Bronchial epithelial cell (primary cell): ENCODE data around the gene SRRM3. TPM values are rescaled to one million over a fixed set of nuclear protein-coding genes. Genes with fewer than 3 reads are reported as not detected.
A peak's percentile ranks its signal among the peaks of the same experiment; 100 is the strongest.
"Not testable (repeated sequence)": the region's sequence is repeated elsewhere in the genome, so short reads cannot be mapped to it uniquely, and the experiment has no call there.

Source experiments
- DNase-seq: peaks from one replicate; pipeline ENCODE4 v3.0.0-alpha.2; 2010; ENCODE audit warnings: low read depth
- FAIRE-seq: peaks from 2 replicates; lab custom pipeline; 2011; peaks lifted over from hg19 to GRCh38; lab: Jason Lieb, UNC
- H3K27me3 ChIP-seq: 2 replicates; pipeline ENCODE4 v1.5.1; 2011; ENCODE audit warnings: low read length; ENCODE audit not compliant: control insufficient read depth, insufficient read depth
- H3K36me3 ChIP-seq: 2 replicates; pipeline ENCODE4 v1.5.1; 2011; ENCODE audit warnings: low read length; ENCODE audit not compliant: control insufficient read depth, insufficient read depth
- H3K4me3 ChIP-seq: 2 replicates; pipeline ENCODE4 v1.5.1; 2011; ENCODE audit warnings: mild to moderate bottlenecking, low read depth, low read length, control low read depth
- CTCF ChIP-seq: IDR thresholded peaks from 2 replicates; pipeline ENCODE4 v1.5.1; 2011; ENCODE audit warnings: mild to moderate bottlenecking, moderate library complexity, low read length, control low read depth, inconsistent platforms; ENCODE audit not compliant: insufficient read depth, severe bottlenecking
- total RNA-seq: library from RNA; depleted of rRNA; stranded (reverse); fragments of >200 nt; gene quantifications from 2 replicates; pipeline ENCODE4 v1.2.1, GENCODE V29; 2014

Gene SRRM3
- total RNA-seq, result 0.26 and 0.51 TPM in 2 replicates

- peak; percentile 18 for DNase-seq
- Histone ChIP-seq H3K4me3 (no peak within 1 kb of the TSS), H3K36me3 (no peaks in the 10 kb centered on the region), H3K27me3 (no peaks in the 10 kb centered on the region)
- no peak for FAIRE-seq
- TF ChIP-seq CTCF, result peak; percentile 75
Observed at GRCh38 chr7:76201732-76202665, at the start of gene SRRM3. Gene SRRM3, plus strand, starts transcription at chr7:76201896. Its CDS starts 33,171 bp downstream, at chr7:76235067.

DNA sequence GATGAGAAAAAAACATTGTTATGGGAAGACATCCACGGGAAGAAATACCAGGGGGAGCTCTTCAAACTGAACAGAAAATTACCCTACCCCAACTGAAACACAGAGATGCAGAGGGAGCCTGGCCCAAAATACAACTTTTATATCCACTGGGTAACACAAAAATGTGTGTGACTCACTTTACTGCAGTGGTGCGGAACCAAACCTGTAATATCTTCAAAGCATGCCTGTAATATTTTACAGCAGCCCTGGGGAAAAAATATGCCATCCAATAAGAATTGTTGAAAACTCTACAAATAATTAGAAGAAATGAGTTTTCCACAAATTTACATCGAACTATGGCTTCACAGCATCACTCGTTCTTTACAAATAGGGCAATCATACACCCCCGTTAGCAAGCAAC is 49.8 kb upstream of the SRRM3 start:
- TF ChIP-seq CTCF, result no peak
- H3K27me3 ChIP-seq, result no peaks in the 10 kb centered on the region
- DNase-seq, result no peak
- H3K4me3 ChIP-seq, result no peak overlapping the region
- H3K36me3 ChIP-seq, result no peaks in the 10 kb centered on the region
- no peak for FAIRE-seq

DNA sequence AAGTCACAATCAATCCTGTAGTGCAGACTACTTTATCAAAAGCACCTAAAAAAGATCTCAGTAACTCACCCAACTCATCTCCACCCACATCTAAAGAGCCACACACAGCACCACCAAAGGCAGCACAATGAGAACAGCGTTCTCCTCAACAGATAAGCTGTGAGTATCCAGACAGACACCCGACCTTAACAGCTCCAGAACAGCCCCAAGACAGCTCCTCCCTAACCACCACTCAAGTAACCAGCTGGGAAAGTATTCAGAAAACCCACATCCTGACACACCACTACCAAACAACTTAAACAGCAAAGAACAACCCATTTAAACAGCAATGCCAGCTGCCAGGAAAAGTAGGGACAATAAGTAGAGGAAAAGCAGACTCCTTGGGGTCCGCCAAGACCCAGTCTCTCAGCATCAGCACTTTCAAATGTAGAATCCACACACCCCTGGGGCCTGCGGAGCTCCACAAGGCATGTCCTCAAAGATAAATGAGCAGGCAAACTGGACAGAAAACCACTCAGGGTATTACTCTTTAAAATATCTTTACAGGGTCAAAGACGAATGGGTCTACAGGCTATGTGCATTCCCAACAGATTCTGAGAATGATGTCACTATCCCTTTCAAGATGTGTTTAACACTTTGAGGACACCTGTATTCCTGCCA is 48.0 kb upstream of the SRRM3 start:
- DNase-seq, FAIRE-seq: not testable (repeated sequence)

GRCh38 chr7:76155938-76156337 is 45.8 kb upstream of the SRRM3 start:
- TF ChIP-seq CTCF, result no peak
- FAIRE-seq (no peak), DNase-seq (peak; percentile 58)
- H3K36me3 ChIP-seq, result no peaks in the 10 kb centered on the region
- no peak overlapping the region for H3K4me3 ChIP-seq
- H3K27me3 ChIP-seq, result no peaks in the 10 kb centered on the region

More for the DNA sequence above, 48.0 kb upstream of the SRRM3 start:
- not testable (repeated sequence) for H3K36me3 ChIP-seq, H3K4me3 ChIP-seq, H3K27me3 ChIP-seq

- not testable (repeated sequence) for H3K36me3 ChIP-seq, H3K4me3 ChIP-seq, H3K27me3 ChIP-seq
- FAIRE-seq (peak; percentile 40), DNase-seq (peak; percentile 45)
Observed at GRCh38 chr7:76156992-76157685, 44.6 kb upstream of the SRRM3 start.

DNA sequence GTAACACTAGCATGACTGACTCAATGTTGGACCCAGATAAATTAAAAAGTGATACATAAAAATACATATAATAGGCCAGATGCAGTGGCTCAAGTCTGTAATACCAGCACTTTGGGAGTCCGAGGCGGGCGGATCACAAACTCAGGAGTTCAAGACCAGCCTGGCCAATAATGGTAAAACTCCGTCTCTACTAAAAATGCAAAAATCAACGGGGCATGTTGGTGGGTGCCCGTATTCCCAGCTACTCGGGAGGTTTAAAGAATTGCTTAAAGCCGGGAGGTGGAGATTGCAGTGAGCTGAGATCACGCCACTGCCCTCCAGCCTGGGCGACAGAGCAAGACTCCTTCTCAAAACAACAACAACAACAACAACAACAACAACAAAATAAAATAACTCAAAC is 43.3 kb upstream of the SRRM3 start:
- not testable (repeated sequence) for H3K36me3 ChIP-seq, H3K4me3 ChIP-seq, H3K27me3 ChIP-seq, DNase-seq, FAIRE-seq

DNA sequence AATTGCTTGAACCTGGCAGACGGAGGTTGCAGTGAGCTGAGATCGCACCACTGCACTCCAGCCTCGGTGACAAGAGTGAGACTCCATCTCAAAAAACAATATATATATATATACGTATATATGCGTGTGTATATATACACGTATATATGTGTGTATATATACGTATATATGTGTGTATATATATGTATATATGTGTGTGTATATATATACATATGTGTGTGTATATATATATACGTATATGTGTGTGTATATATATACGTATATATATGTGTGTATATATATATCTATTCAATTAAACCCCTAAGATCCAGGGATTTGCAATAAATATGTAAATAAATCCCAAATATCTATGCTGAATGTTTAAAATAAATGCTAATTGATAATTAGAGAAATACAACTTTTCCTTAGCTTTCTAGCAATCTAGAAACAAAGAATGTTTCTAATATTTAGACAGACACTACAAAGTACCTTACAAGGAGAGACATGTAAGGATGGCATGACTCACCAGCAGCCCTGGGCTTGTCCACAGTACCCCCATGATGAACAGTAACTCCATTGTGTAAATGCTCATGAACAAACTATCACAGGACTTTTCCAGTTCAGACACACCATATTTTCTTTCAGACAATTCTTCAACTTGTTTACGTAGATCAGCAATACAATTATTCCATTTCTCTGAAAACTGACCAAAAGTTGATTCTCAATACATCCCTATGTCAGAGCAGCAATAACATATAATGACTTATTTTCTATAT is 39.1 kb upstream of the SRRM3 start:
- not testable (repeated sequence) for H3K27me3 ChIP-seq, H3K36me3 ChIP-seq, H3K4me3 ChIP-seq, FAIRE-seq
- DNase-seq, result peak; percentile 86

DNA sequence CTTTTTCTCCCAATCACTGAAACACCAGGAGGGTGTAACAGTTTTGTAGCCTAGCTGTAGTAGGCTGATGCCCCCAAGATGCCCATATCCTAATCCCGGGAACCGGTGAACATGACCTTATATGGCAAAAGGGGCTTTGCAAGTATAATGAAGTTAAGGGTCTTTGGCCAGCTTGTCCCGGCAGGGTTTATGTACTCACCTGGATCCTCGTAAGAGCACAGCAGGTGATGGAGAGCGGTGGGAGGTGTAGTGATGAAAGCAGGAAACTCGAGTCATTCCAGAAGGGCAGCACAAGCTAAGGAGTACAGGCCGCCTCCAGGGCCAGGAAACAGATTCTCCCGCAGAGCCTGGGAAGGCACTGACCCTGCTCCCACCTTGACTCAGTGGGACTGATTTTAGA is 37.9 kb upstream of the SRRM3 start:
- H3K27me3 ChIP-seq, H3K36me3 ChIP-seq, H3K4me3 ChIP-seq: not testable (repeated sequence)
- peak; percentile 50 for FAIRE-seq
- DNase-seq, result peak; percentile 27
